ENCODE data around the gene CDH4. TPM values are rescaled to one million over a fixed set of nuclear protein-coding genes. Genes with fewer than 3 reads are reported as not detected.

Gene CDH4
- total RNA-seq, 1 experiment from 2014 or later = not detected

- TF ChIP-seq CTCF (IDR thresholded peaks at IDR 0.05; ENCODE audit: insufficient read depth in 1 of 2, low read depth in 1 of 2, low read length in 1 of 2, severe bottlenecking in 1 of 2, unreplicated experiment in 1 of 2) = no peak
- intact Hi-C loops (cut with micrococcal nuclease; ENCODE audit: unreplicated experiment) = no loop called here
- ChIA-PET POLR2A (no interaction called here), CTCF (no interaction called here)
- Mint-ChIP-seq H3K4me1 (ENCODE audit: low read depth, unreplicated experiment) (no peaks in the 10 kb centered on the region), H3K4me3 (ENCODE audit: unreplicated experiment) (no peak overlapping the region), H3K27ac (ENCODE audit: unreplicated experiment) (no peak overlapping the region), H3K27me3 (ENCODE audit: insufficient read depth, unreplicated experiment) (peaks cover 55% of the 10 kb centered on the region), H3K9me3 (ENCODE audit: unreplicated experiment) (no peaks in the 10 kb centered on the region), H3K36me3 (ENCODE audit: insufficient read depth, unreplicated experiment) (no peaks in the 10 kb centered on the region)
- no TSS peak for BruUV-seq (replicated peaks)
- no peaks in the 10 kb centered on the region for H3K9me3 ChIP-seq
- H3K4me1 ChIP-seq = no peaks in the 10 kb centered on the region
- no peaks in the 10 kb centered on the region for H3K36me3 ChIP-seq (ENCODE audit: control insufficient read depth, insufficient read depth, low read length)
- H3K27me3 ChIP-seq (replicated peaks; ENCODE audit: control insufficient read depth, insufficient read depth, low read length) = no peaks in the 10 kb centered on the region; the same call in none of the 2 replicates
- no peak overlapping the region for H3K4me3 ChIP-seq (ENCODE audit: low read depth, low read length)
- no peak for DNase-seq
Measured at GRCh38 chr20:61635721-61636455, 383.8 kb downstream of the CDH4 start.

- Mint-ChIP-seq H3K36me3 (ENCODE audit: insufficient read depth, unreplicated experiment) (no peaks in the 10 kb centered on the region), H3K9me3 (ENCODE audit: unreplicated experiment) (no peaks in the 10 kb centered on the region), H3K4me1 (ENCODE audit: low read depth, unreplicated experiment) (no peaks in the 10 kb centered on the region), H3K4me3 (ENCODE audit: unreplicated experiment) (no peak overlapping the region), H3K27me3 (ENCODE audit: insufficient read depth, unreplicated experiment) (peaks cover 55% of the 10 kb centered on the region), H3K27ac (ENCODE audit: unreplicated experiment) (no peak overlapping the region)
- no TSS peak for BruUV-seq (replicated peaks)
- Histone ChIP-seq H3K4me1 (no peaks in the 10 kb centered on the region), H3K4me3 (ENCODE audit: low read depth, low read length) (no peak overlapping the region), H3K36me3 (ENCODE audit: control insufficient read depth, insufficient read depth, low read length) (no peaks in the 10 kb centered on the region), H3K27me3 (replicated peaks; ENCODE audit: control insufficient read depth, insufficient read depth, low read length) (no peaks in the 10 kb centered on the region; the same call in none of the 2 replicates), H3K9me3 (no peaks in the 10 kb centered on the region)
- ChIA-PET CTCF (no interaction called here), POLR2A (no interaction called here)
- intact Hi-C loops (cut with micrococcal nuclease; ENCODE audit: unreplicated experiment) = no loop called here
- TF ChIP-seq CTCF (IDR thresholded peaks at IDR 0.05; ENCODE audit: insufficient read depth in 1 of 2, low read depth in 1 of 2, low read length in 1 of 2, severe bottlenecking in 1 of 2, unreplicated experiment in 1 of 2) = no peak
- DNase-seq = no peak
Measured at GRCh38 chr20:61636531-61637116, 384.6 kb downstream of the CDH4 start.

DNA sequence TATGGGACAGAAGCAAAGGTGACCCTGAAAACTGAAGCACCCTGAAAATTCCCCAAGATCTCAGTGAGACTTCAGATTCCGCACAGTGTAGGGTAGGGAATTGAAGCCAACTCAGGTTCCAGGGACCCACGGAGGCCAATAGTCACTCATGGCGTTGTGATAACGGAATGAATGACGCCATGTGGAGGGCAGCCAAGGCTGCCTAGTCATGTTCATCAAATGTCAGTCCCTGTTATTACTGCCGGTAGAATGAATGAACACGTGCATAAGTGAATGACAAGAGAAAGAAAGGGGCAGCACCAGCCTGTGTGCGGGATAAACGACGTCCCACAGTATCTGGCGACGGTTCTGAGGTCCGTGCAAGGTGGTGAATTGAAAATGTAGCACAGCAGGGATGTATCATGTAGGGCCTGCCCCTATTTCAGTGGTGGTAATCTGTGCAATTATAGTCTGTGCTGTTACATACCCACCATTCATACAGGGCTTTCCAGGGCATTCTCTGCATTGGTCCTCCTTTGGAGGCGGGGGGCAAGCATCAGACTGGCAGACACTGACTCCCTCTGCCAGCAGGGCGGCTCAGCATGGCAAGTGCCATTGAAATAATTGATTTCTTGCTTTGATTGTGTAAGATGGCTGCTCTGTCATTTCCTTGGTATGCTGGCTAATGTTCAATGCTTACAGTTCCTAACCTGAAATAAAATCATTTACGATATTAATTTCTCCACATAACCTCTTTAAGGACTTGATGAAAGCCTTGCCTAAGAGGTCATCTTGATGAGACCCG is 386.9 kb downstream of the CDH4 start:
- no peak for DNase-seq
- no peak overlapping the region for H3K4me3 ChIP-seq (ENCODE audit: low read depth, low read length)
- POLR2A ChIA-PET = no interaction called here
- no peaks in the 10 kb centered on the region for H3K9me3 Mint-ChIP-seq (ENCODE audit: unreplicated experiment)
- no peak overlapping the region for H3K27ac Mint-ChIP-seq (ENCODE audit: unreplicated experiment)
- H3K27me3 Mint-ChIP-seq (ENCODE audit: insufficient read depth, unreplicated experiment) = peaks cover 55% of the 10 kb centered on the region
- no peaks in the 10 kb centered on the region for H3K4me1 Mint-ChIP-seq (ENCODE audit: low read depth, unreplicated experiment)
- BruUV-seq (replicated peaks) = no TSS peak
- TF ChIP-seq CTCF (IDR thresholded peaks at IDR 0.05; ENCODE audit: insufficient read depth in 1 of 2, low read depth in 1 of 2, low read length in 1 of 2, severe bottlenecking in 1 of 2, unreplicated experiment in 1 of 2) = no peak
- no peaks in the 10 kb centered on the region; the same call in none of the 2 replicates for H3K27me3 ChIP-seq (replicated peaks; ENCODE audit: control insufficient read depth, insufficient read depth, low read length)
- no peaks in the 10 kb centered on the region for H3K4me1 ChIP-seq
- no peak overlapping the region for H3K4me3 Mint-ChIP-seq (ENCODE audit: unreplicated experiment)
- intact Hi-C loops (cut with micrococcal nuclease; ENCODE audit: unreplicated experiment) = no loop called here
- CTCF ChIA-PET = no interaction called here
- no peaks in the 10 kb centered on the region for H3K36me3 ChIP-seq (ENCODE audit: control insufficient read depth, insufficient read depth, low read length)
- H3K9me3 ChIP-seq = 0 out of 2 replicates have a peak, but pooled peaks cover 7% of the 10 kb centered on the region
- H3K36me3 Mint-ChIP-seq (ENCODE audit: insufficient read depth, unreplicated experiment) = no peaks in the 10 kb centered on the region
